ENCODE measurements around the gene C19orf73.
"Not testable (repeated sequence)": the region's sequence is repeated elsewhere in the genome, so short reads cannot be mapped to it uniquely, and the experiment has no call there.

Gene C19orf73

GRCh38 chr19:49098795-49099194 is 20.1 kb downstream of the C19orf73 start:
- DNase-seq = no peak

DNA sequence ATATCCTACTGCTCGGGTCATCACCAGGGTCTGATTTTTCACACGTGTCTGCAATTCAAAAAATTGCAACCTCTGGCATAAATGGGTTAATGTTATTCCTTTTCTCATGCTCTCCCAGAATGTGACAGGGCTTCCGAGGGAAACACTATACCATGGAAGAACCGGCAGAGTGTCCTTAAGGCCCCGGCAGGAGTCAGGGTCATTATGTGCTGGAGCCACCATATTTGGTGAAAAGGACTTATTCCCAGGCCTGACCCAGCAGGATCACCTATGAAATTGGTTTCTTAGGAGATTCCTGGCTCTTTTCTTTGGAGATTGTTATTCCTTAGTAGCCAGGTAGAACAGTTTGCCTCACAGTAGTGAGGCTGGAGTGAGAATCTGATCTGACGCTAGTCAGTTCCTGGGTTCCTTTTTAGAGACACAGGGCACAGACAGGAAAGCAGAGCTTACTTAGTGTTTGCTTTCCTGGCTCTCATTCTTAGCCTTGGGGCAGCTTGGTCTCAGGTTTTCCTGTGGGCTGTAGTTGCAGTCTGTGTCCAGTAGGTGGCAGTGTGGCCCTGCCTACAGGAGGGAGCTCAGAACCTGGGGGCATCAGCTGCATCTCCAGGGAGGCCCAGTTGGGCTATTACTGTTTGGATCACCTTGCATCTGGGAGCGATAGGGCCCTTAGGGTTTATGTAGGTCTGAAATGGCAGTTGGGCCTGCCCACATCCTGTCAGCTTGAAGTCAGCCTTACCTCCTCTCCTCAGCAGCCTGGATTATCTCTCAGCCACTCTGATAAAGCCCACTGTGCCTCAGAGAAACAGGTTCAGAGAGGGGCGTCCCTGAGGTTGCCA is 21.3 kb downstream of the C19orf73 start:
- DNase-seq = peak; percentile 66 to 76

DNA sequence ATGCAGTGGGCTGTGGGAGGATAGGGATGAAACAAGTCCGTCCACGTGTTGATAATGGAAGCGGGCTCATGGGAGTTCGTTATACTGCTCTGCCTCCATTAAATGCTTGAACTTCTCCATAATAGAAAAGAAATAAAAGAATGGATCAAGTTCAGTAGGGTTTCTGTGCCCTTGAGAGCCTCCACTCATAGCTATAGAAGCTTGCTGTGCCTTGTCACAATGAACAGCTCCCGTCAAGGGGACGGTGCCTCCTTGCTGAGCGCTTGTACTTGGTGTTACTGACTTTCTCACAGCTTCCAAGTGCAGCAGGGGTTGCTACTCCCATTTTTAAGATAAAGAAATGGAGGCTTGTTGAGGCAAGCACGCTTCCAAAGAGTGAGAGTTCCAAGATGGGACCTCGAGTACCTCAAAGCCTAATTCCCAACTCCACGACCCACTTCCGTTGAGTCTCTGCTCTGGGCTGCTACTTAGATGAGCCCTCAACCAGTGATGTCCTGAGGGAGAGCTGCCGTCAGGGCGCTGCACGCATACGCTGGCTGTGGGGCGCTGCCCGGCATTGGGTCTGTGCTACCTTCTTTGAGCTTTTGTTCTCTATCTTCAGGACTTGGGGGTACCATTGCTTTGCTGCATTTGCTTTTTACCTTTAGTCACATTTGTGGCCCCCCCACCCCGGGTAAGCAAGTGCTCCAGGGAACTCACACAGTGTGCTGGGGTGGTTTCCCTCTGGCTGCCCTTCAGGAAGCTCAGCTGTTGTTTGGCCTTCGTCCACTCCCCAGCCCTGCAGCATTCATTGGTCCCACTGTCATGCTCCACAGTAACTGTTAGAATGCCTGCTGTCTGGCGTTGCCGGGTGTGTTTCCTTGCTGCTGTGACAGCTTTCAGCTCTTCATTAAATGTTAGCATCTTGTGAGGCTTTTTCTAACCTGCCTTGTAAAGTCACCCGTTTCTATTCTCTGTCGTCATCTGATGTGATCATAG is 24.1 kb downstream of the C19orf73 start:
- DNase-seq = no peak

GRCh38 chr19:49092686-49093085 is 26.3 kb downstream of the C19orf73 start:
- no peak for DNase-seq

DNA sequence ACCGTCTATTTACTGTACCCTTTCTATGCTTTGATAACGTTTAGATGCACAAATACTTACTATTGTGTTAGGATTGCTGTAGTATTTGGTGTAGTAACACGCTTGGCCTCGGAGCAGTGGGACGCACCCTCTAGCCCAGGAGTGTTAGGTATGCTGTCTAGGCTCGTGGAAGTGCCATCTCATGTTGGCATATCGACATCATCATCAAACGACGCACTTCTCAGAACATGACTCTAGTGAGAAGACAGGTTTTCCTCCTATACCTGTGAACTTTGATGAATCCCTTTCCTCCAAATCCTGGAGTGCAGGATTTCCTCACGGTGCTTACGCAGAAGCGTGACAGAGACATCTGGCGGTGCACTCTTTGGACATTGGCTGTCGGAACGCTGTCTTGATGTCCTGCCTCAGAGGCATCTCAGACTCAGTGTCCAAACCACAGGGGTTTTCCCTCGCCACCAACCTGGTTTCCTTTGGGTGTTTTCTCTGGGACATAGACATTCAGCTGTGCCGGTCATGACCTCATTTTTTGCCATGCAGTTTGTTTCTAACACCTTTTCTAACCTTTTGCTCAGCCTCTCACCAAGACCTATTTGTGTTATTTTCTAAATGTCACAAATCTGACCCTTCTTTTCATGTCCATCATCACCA is 27.4 kb downstream of the C19orf73 start:
- DNase-seq = no peak

DNA sequence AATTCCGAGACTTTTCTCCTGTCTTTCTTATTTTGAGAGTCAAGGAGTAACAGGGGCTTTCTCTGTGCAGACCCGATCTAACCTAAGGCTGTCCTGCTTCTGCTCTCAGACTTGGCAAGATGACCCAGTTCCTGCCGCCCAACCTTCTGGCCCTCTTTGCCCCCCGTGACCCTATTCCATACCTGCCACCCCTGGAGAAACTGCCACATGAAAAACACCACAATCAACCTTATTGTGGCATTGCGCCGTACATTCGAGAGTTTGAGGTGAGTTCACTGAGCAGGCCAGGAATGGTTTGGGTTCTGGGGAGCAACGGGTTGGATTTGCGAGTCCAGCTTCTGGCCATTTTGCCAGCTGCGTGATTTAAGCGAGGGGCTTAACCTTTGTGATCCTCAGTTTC is 32.6 kb downstream of the C19orf73 start:
- DNase-seq = no peak

GRCh38 chr19:49085868-49086232 is 33.1 kb downstream of the C19orf73 start:
- DNase-seq = no peak

GRCh38 chr19:49085020-49085867 is 33.7 kb downstream of the C19orf73 start, which contains the start of gene SNRNP70:
Gene SNRNP70 (plus strand): TSS chr19:49085451. CDS start chr19:49086415, 964 bp downstream.
- DNase-seq = peak; percentile 100

DNA sequence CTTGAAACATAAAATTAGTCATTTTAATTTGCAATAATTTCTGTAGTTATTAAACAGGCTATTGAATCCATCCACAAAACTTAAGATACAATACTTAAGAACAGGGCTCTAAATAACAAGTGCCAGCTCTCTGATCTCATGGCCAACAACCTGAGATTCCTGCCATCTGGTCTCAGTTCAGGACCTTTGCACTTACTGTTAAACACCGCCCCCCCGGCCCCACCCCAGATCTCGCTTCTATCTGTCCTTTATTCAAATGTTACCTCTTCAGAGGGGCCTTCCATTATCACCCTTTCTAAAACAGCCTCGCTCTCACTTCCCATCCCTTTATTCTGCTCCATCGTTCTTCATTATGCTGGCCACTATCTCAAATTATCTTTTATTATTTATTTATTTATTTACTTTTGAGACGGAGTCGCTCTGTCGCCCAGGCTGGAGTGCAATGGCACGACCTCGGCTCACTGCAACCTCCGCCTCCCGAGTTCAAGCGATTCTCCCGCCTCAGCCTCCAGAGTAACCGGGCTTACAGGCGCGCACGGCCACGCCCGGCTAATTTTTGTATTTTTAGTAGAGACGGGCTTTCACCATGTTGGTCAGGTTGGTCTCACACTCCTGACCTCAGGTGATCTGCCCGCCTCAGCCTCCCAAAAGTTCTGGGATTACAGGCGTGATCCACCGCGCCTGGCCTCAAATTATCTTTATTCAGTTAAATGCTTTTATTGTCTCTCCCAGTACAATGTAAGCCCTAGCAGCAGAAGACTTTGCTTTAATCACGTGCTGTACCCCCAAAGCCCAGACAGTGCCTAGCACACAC is 34.5 kb downstream of the C19orf73 start:
- DNase-seq = no peak

DNA sequence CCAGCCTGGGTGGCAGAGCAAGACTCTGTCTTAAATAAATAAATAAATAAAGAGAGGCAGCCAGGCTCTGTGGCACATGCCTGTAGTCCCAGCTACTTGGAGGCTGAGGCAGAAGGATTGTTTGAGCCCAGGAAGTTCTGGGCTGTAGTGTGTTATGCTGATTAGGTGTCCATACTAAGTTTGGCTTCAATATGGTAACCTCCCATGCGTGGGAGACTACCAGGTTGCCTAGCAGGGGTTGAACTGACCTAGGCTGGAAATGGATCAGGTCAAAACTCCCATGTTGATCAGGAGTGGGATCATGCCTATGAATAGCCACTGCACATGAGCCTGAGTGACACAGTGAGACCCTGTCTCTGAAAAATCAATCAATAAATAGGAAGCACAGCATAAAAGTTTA is 37.7 kb downstream of the C19orf73 start:
- no peak for DNase-seq

GRCh38 chr19:49080392-49080791 is 38.6 kb downstream of the C19orf73 start:
- no peak for DNase-seq

DNA sequence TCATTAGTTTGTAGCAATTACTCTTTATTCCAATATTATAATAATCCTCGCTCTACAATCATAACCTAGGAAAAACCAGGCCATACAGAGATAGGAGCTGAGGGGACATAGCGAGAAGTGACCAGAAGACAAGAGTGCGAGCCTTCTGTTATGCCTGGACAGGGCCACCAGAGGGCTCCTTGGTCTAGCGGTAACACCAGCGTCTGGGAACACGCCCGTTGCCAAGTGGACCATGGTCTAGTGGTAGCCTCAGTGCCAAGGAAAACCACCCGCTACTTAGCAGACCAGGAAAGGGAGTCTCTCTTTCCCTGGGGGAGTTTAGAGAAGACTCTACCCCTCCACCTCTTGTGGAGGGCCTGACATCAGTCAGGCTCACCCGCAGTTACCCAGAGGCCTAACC is 44.1 kb downstream of the C19orf73 start:
- DNase-seq = not testable (repeated sequence)

DNA sequence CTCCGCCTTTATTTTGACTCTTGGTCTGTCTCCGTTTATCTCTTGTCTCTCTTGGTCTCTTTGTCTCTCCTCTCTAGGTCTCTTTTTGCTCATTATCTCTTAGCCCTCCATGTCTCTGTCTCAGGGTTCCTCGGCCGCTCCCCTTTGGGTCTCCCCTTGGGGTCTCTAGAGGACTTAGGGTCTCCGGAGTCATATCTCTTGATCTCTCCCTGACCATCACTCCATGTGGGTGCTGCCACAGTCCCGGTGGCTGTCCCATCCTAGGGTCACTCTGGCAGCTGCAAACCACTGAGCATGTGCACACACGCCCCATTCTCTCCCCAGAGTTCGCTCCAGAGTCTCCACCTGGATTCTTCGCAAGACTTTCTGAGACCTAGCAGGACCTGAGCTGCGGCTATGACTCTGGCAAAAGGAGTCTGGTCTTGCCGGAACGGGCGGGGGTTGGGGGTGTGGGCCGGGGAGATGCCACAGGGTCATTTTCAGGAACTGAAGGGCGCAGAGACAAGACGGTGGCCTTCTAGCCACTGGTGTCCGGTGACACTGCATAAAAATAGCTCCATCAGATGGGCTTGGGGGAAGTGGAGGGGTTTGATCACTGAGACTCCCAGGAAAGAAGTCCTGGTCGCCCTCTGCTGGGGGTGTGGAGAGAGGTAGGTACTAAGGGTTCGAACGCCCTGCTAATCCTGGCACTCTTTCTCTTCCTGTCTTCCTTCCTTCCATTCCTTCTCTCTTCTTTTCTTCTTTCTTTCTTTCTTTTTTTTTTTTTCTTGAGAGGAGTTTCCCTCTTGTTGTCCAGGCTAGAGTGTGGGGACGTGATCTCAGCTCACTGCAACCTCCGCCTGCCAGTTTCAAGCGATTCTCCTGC is 45.2 kb downstream of the C19orf73 start:
- peak; percentile 26 to 32 for DNase-seq

DNA sequence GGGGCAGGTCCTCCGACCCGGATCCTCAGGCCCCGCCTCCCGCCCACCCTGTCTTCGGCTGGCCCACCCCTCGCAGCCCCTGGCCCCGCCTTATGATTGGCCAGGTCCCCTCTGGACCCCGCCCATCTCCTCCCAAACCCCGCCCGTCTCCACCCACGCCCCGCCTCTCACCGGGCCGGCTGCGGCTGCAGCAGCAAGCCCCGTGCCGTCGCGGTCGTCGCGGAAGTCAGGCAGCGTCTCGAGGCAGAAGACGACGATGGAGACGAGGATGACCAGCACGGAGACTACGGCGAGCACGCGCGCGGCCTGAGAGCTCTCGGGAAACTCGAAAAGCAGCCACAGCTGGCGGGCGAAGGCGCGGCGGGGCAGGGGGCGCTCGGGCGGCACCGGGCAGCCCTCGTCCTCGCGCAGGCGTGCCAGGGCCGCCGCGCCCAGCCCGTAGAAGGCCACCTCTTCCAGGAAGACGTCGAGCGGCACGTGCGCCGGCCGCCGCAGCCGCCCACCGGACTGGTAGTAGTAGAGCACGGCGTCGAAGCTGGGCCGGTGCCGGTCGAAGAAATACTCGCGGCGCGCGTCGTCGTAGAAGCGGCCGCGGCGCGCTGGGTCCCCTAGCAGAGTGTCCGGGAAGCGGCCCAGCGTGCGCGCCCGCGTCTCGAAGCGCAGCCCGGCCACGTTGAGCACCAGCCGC is 46.9 kb downstream of the C19orf73 start:
- peak; percentile 41 to 60 for DNase-seq

DNA sequence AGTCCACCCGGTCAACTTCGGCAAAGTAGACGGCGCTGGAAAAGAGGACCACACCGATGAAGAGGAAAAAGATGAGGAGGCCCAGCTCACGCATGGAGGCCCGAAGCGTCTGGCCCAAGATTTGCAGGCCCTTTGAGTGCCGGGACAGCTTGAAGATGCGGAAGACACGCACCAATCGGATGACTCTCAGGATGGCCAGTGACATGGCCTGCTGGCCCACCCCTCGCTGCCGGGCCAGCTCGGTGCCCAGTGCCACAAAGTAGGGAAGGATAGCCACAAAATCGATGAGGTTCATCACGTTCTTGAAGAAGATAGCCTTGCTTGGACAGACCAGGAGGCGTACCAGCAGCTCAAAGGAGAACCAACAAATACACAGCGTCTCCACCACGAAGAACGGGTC is 48.5 kb downstream of the C19orf73 start:
- DNase-seq = no peak

DNA sequence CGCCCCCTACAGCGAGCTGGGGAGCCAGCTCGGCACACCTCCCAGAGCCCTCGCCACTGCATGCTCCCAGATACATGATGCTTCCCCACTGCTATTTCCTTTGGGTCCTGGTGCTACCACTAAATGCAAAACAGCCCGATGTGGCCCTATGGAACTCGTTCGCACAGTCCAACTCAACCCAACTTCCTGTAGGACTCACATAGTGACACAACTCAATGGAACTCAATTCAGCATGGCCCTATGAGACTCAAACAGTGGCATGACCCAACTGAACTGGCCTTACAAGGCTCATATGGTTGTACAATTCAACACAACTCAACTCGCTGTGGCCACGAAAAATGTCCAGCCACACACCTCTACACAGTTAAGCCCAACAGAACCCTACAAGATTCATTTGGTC is 49.9 kb downstream of the C19orf73 start:
- no peak for DNase-seq
